ENCODE results near the gene TAS2R50. TPM values are rescaled to one million over a fixed set of nuclear protein-coding genes. Genes with fewer than 3 reads are reported as not detected.

TAS2R50 gene
- total RNA-seq, 1 experiment from 2014 or later, result 0.99 TPM

DNA sequence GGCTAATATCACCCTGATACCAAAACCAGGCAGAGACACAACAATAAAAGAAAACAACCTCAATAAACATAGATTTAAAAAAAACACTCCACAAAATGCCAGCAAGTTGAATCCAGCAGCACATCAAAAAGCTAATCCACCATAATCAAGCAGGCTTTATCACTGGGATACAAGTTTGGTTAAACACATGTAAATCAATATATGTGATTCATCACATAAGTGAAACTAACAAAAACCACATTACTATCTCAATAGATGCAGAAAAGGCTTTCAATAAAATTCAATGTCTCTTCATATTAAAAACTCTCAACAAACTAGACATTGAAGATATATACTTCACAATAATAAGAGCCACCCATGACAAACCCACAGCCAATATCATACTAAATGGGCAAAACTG is 30.6 kb downstream of the TAS2R50 start:
- DNase-seq (ENCODE audit: low spot score), result no peak

DNA sequence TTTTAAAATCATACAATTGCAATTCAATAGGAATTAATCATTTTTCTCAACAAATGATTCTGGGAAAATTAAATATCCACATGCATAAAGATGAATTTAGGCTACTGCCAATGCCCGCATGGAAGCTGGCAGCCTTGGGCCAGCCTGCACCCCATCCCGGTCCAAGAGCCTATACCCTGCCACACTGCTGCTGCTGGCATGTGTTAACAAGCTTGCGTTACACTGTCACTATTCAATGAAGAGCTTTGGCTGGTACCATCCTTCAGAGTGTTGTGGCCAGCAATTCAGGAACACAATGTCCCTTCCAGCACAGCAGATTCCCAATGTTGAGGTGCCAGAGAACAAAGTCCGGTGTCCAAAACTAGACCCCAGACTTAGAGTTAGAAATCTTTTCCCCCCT is 34.1 kb downstream of the TAS2R50 start:
- DNase-seq (ENCODE audit: low spot score), result no peak

DNA sequence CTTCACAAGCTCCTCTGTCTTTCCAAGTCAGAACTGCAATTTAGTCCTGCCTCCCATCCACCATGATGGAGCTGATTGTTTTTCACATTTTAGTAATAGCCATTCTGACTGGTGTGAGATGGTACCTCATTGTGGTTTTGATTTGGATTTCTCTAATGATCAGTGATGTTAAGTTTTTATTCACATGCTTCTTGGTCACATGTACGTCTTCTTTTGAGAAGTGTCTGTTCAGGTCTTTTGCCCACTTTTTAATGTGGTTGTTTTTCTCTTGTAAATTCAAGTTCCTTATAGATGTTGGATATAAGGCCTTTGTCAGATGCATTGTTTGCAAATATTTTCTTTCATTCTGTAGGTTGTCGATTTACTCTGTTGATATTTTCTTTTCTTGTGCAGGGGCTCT is 43.5 kb downstream of the TAS2R50 start:
- peak; percentile 33 for DNase-seq (ENCODE audit: low spot score)

DNA sequence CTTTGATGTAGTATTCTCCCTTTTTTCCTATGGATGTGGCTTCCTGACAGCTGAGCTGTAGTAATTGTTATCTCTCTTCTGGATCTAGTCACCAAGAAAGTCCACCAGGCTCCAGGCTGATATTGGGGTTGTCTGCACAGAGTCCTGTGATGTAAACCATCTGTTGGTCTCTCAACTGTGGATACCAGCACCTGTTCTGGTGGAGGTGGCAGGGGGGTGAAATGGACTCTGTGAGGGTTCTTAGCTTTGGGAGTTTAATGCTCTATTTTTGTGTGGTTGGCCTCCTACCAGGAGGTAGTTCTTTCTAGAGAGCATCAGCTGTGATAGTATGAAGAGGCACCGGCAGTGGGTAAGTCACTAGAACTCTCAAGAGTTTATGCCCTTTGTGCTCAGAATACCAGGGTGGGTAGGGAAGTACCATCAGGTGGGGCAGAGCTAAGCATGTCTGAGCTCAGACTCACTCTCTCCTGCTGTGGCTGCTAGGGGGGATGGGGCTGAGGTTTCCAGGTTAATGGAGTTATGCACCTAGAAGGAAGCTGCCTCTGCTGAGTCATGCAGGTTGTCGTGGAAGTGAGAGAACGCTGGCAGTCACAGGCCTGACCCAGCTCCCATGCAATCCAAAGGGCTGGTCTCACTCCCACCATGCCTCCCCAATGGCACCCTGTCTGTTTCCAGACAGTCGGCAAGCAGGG is 44.6 kb downstream of the TAS2R50 start:
- DNase-seq (ENCODE audit: low spot score), result peak; percentile 95

DNA sequence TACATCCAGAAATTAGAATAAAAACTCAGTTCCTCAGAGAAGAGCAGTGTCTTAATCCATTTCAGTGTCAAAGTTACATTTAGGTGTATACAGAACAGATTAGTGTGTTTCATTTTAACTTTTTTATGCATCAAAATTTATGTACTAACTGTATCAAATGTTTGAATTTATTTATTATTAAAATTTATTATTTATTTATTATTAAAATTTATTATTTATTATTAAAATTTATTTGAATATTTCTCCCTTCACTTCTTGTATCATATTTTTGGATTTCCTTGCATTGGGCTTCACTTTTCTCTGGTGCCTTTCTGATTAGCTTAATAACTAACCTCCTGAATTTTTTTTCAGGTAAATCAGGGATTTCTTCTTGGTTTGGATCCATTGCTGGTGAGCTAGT is 45.3 kb downstream of the TAS2R50 start:
- no peak for DNase-seq (ENCODE audit: low spot score)

DNA sequence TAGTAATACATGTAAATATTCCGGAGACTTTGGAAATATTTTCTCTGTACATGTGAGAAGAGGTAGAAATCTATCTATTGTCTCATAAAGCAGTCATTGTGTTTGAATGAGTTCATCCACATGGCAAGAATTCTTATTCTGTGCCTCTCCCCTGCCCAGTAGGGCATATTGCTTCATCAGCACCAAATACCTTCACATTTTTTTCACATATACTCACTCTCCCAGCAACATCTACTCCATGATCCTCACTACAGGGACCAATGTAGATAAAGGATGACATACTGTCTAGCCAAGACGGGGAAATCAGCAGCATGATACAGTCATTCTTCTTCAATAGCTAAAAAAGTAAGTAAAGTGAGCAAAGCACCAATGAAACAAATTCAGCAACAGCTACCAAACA is 46.3 kb downstream of the TAS2R50 start:
- DNase-seq (ENCODE audit: low spot score), result no peak

DNA sequence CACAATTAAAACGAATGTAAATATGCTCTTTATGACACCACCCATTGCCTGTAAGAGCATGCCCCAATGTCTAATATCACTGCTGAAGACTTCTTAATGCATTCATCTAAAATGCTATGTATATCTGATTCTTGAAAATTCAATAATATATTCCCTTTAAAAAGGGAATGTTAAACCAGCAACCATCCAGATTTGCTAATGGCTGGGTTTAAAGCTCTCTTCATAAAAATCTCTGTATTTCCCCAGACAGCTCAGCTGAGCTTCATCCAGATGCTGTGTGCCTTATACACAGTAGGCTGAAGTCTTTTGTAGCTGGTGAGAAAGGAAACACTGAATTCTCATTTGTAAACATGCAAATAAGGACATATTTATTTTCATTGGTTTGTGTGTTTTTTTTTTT is 47.5 kb downstream of the TAS2R50 start, which contains the start of gene TAS2R14:
TSS of gene TAS2R14 (minus strand) at position 101 of the 400 bp plus-strand sequence. CDS start at position 45, 56 bp downstream.
- DNase-seq (ENCODE audit: low spot score), result no peak

DNA sequence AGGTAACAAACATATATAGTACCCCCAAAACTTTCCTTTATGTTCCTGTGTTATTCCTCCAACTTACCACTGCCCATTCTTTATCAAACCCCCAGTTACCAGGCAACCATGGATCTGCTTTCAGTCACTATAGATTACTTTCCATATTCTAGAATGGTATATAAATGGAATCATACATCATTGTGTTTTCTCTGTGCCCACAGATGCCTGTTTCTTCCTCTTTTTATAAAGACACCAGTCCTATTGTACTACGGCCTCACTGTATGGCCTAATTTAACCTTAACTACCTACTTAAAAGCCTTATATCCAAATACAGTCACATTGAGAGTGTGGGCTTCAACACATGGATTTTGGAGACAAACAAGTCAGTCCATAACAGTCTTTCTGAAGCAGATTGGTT is 50.2 kb downstream of the TAS2R50 start:
- no peak for DNase-seq (ENCODE audit: low spot score)

Other genes starting within 250 kb of the TAS2R50 start
- not detected in 2 replicates for gene TAS2R7, start 184.3 kb downstream of the TAS2R50 start, total RNA-seq (2014; rRNA removed; shearing (Covaris generic))
- not detected in 2 replicates for gene TAS2R8, start 179.6 kb downstream of the TAS2R50 start, total RNA-seq (2014; rRNA removed; shearing (Covaris generic))
- gene TAS2R9, start 176.7 kb downstream of the TAS2R50 start, total RNA-seq (2014; rRNA removed; shearing (Covaris generic)), result 0.56 TPM in 1 of 2 replicates, not detected in the other
- gene TAS2R10, start 160.6 kb downstream of the TAS2R50 start, total RNA-seq (2014; rRNA removed; shearing (Covaris generic)), result 0.21 and 0.36 TPM in 2 replicates
- gene PRR4, start 137.4 kb downstream of the TAS2R50 start, total RNA-seq (2014; rRNA removed; shearing (Covaris generic)), result 0.13 and 0.28 TPM in 2 replicates
- gene PRH1, start 102.7 kb downstream of the TAS2R50 start, total RNA-seq (2014; rRNA removed; shearing (Covaris generic)), result 13.8 and 17.4 TPM in 2 replicates
- gene TAS2R13, start 77.3 kb downstream of the TAS2R50 start, total RNA-seq (2014; rRNA removed; shearing (Covaris generic)), result 0.16 and 0.46 TPM in 2 replicates
- gene PRH2, start 57.7 kb downstream of the TAS2R50 start, total RNA-seq (2014; rRNA removed; shearing (Covaris generic)), result not detected in 2 replicates
- 1.4 and 1.8 TPM in 2 replicates for gene TAS2R14, start 47.6 kb downstream of the TAS2R50 start, total RNA-seq (2014; rRNA removed; shearing (Covaris generic))
- 0.79 and 0.86 TPM in 2 replicates for gene TAS2R20, start 11.4 kb upstream of the TAS2R50 start, total RNA-seq (2014; rRNA removed; shearing (Covaris generic))
- gene TAS2R19, start 35.7 kb upstream of the TAS2R50 start, total RNA-seq (2014; rRNA removed; shearing (Covaris generic)), result 1.6 and 3.3 TPM in 2 replicates
- gene TAS2R31, start 44.5 kb upstream of the TAS2R50 start, total RNA-seq (2014; rRNA removed; shearing (Covaris generic)), result 1.3 and 2.3 TPM in 2 replicates
- gene TAS2R46, start 75.4 kb upstream of the TAS2R50 start, total RNA-seq (2014; rRNA removed; shearing (Covaris generic)), result 0.31 and 0.76 TPM in 2 replicates
- gene TAS2R43, start 105.4 kb upstream of the TAS2R50 start, total RNA-seq (2014; rRNA removed; shearing (Covaris generic)), result 0.51 and 1.7 TPM in 2 replicates
- 0.79 and 0.86 TPM in 2 replicates for gene TAS2R30, start 147.7 kb upstream of the TAS2R50 start, total RNA-seq (2014; rRNA removed; shearing (Covaris generic))
- gene SMIM10L1, start 184.3 kb upstream of the TAS2R50 start, total RNA-seq (2014; rRNA removed; shearing (Covaris generic)), result 6.1 and 6.7 TPM in 2 replicates
- not detected in 2 replicates for gene TAS2R42, start 200.0 kb upstream of the TAS2R50 start, total RNA-seq (2014; rRNA removed; shearing (Covaris generic))

Data from HT-29 (cell line).